Measurements from ENCODE around the gene HPD. TPM values are rescaled to one million over a fixed set of nuclear protein-coding genes. Genes with fewer than 3 reads are reported as not detected.

The HPD gene
- total and polyA plus RNA-seq, 2 donors (not counting 3 experiments of a cell fraction or from before 2014, with no cell fraction given) = not detected

- Histone ChIP-seq H4K20me1 (replicated peaks; ENCODE audit: control insufficient read depth, extremely low read depth, insufficient read depth, low read length) (no peaks in the 10 kb centered on the region), H3K4me3 (replicated peaks in 1 of 3; ENCODE audit: insufficient read depth in 1 of 3, low read depth in 1 of 3, low read length in 3 of 3) (peak overlapping the region; percentile 15 to 79 (median 59)), H3K4me1 (ENCODE audit: control insufficient read depth, extremely low read depth, insufficient read depth, low read length) (peaks cover 31% of the 10 kb centered on the region), H3K9me3 (replicated peaks; ENCODE audit: control insufficient read depth, insufficient read depth, low read length) (no peaks in the 10 kb centered on the region), H3K9me1 (replicated peaks; ENCODE audit: control insufficient read depth, extremely low read depth, insufficient read depth, low read length) (no peaks in the 10 kb centered on the region), H3K4me2 (ENCODE audit: insufficient read depth, low read length) (peak overlapping the region; percentile 56), H3K79me2 (ENCODE audit: control insufficient read depth, insufficient read depth, low read length) (peaks cover 49% of the 10 kb centered on the region), H3K27me3 (ENCODE audit: control insufficient read depth in 2 of 2, insufficient read depth in 2 of 2, low read length in 2 of 2) (no peaks in the 10 kb centered on the region), H2AFZ (ENCODE audit: low read depth, low read length) (no peak overlapping the region), H3K36me3 (ENCODE audit: control insufficient read depth in 2 of 2, extremely low read depth in 1 of 2, insufficient read depth in 2 of 2, low read length in 2 of 2) (peaks cover 2 to 16% of the 10 kb centered on the region in 2 experiments), H3K27ac (ENCODE audit: insufficient read depth, low read depth, low read length) (peak overlapping the region; percentile 93), H3K9ac (replicated peaks; ENCODE audit: extremely low read depth, insufficient read depth, low read length) (peak overlapping the region; percentile 98)
- peak; percentile 89 for FAIRE-seq
- ChIA-PET POLR2A (interaction anchor here (3.3 kb wide), 1 partner anchor 11 kb away, joined by 20 read pairs; no protein-coding TSS in a partner anchor), CTCF (interaction anchor here (12.7 kb wide), 1 partner anchor 8 kb away, joined by 774 read pairs; the partner anchor contains the start of gene SETD1B)
- DNase-seq (ENCODE audit: low read depth, low spot score) = peak; percentile 65
- TF ChIP-seq POLR2AphosphoS5 (IDR thresholded peaks at IDR 0.05; ENCODE audit: insufficient read depth, low read depth, low read length) (peak; percentile 85), GATA2 (IDR thresholded peaks at IDR 0.05; ENCODE audit: insufficient read depth, insufficient read length, low read depth, low read length) (no peak), POLR2A (IDR thresholded peaks at IDR 0.05; ENCODE audit: low read depth, low read length) (peak; percentile 67), CTCF (IDR thresholded peaks at IDR 0.05; ENCODE audit: extremely low read depth in 1 of 2, insufficient read depth in 1 of 2, low read depth in 1 of 2, low read length in 2 of 2) (no peak), FOS (IDR thresholded peaks at IDR 0.05; ENCODE audit: borderline replicate concordance, insufficient read depth, low read length) (peak; percentile 79)
- dilution Hi-C loops (cut with MboI; ENCODE audit: extremely low pct_ligation_motif_present, low sequenced_read_pairs) = no loop called here
- BruUV-seq (replicated peaks) = no TSS peak
- intact Hi-C loops (cut with micrococcal nuclease) = loop anchor here (5.0 kb wide), 1 partner anchor 173 kb away; the partner anchor contains the start of gene ORAI1
Observed at GRCh38 chr12:121799842-121800693, 58.6 kb downstream of the HPD start.
